Measurements from ENCODE around the gene PTTG1IP2. TPM values are rescaled to one million over a fixed set of nuclear protein-coding genes. Genes with fewer than 3 reads are reported as not detected.
A peak's percentile ranks its signal among the peaks of the same experiment; 100 is the strongest.

Gene PTTG1IP2
- not detected in 2 replicates for total RNA-seq (2014; rRNA removed; shearing (Covaris generic))

DNA sequence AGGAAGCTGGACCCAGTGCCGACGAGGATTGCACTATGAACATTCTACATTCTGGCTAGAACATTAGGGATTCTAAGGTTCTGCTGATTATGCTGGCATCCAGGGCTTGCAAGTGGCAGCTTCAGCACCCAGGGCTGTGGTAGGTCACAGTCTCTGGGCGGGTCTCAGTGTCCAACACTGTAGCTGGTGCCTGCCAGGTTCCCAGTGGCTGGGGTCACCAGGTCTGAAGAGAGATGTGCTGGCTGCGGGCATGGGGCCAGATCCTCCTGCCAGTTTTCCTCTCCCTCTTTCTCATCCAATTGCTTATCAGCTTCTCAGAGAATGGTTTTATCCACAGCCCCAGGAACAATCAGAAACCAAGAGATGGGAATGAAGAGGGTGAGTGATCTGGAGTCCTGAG lies at the start of gene PTTG1IP2:
TSS of gene PTTG1IP2 (plus strand) at position 86 of the 400 bp plus-strand sequence. CDS start at position 234, 148 bp downstream.
- DNase-seq (ENCODE audit: low read depth): no peak

DNA sequence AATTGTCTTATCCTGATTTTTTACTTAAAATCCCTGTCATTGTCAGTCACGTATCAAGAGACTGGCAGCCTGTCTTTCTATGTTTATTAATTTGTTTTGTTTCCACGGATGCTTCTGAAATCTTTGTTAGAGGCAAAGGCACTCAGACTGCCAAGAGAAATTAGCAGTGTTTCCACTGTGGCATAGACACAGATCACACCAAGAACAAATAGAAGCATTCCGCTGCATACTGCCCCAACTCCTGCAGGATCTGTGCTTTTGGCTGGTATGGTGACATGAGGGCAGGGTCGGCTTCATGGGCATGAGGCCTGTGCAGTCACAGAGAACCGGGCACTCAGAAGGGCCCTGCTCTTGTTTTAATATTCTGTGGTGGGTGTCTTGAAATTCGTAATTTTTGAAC lies 47.8 kb upstream of the PTTG1IP2 start:
- no peak for DNase-seq (ENCODE audit: low read depth)

GRCh38 chr7:90424720-90425119 lies 44.7 kb upstream of the PTTG1IP2 start:
- no peak for DNase-seq (ENCODE audit: low read depth)

- DNase-seq (ENCODE audit: low read depth): no peak
Measured at GRCh38 chr7:90425376-90425775, 44.1 kb upstream of the PTTG1IP2 start.

- peak; percentile 3 for DNase-seq (ENCODE audit: low read depth)
Measured at GRCh38 chr7:90430614-90431460, 38.6 kb upstream of the PTTG1IP2 start.

DNA sequence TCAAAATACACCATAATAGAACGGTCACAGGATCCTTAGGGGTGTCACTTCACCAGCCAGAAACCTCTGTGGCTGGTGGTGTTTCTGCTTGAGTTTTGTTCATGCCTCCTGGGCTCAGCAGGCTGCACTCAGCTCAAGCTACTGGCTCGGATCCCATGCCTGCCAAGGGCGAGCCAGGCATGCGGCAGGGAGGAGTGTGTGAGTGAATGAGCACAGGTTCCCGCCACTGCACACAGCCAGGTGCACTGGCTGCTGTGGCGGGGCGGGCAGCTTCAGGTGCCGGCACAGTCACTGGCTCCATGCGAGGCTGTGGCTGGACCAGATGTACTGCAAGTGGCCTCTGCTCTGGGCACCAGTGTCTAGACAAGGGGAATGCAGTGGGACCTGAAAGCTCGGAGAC lies 36.7 kb upstream of the PTTG1IP2 start:
- no peak for DNase-seq (ENCODE audit: low read depth)

DNA sequence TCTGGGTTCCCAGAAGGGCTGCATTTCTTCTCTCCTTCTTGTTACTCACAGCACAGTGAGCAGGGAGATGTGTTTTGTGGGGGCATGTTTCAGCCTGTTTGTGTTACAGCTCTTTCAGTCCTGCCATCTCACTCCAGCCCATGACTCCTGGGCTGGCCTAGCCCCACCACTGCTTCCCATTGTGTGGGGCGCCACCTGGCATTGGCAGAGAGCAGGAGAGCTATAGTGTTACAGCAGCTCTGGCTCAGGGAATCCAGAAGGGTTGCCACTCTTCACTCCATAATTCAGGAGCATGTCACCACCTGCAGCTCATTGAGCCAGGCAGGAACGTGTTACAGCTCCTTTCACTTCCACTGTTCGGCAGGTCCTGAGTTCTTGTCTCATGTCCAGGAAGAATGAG lies 36.2 kb upstream of the PTTG1IP2 start:
- DNase-seq (ENCODE audit: low read depth): no peak

- DNase-seq (ENCODE audit: low read depth): no peak
Measured at GRCh38 chr7:90445633-90446032, 23.8 kb upstream of the PTTG1IP2 start.

DNA sequence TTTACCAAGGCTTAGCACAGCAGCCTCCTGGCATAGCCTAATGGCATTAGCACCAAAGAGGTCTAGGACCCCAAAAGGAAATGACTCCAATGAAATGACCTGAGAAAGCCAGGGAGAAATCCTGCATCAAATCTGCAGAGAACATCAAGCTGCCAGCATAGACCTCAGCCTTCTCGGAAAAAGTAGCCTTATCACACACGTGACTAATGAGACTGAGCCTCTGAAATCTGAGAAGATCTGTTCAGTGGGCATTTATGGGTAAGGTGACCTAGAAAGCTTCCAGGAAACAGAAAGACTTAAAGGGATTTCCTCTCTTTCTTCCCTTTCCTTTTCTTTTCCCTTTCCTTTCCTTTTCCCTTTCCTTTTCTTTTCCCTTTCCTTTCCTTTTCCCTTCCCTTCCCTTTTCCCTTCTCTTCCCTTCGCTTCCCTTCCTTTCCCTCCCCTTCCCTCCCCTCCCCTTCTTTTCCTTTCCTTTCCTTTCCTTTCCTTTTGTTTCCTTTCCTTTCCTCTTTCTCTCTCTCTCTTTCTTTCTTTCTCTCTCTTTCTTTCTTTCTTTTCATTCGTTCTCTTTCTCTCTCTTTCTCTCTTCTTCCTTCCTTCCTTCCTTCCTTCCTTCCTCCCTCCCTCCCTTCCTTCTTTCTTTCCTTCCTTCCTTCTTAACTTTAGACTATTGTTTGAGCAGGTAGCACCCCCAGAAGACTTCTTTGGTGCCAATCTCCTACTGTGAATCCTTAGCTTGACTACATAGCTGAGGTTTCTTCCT lies 23.1 kb upstream of the PTTG1IP2 start:
- DNase-seq (ENCODE audit: low read depth): no peak

DNA sequence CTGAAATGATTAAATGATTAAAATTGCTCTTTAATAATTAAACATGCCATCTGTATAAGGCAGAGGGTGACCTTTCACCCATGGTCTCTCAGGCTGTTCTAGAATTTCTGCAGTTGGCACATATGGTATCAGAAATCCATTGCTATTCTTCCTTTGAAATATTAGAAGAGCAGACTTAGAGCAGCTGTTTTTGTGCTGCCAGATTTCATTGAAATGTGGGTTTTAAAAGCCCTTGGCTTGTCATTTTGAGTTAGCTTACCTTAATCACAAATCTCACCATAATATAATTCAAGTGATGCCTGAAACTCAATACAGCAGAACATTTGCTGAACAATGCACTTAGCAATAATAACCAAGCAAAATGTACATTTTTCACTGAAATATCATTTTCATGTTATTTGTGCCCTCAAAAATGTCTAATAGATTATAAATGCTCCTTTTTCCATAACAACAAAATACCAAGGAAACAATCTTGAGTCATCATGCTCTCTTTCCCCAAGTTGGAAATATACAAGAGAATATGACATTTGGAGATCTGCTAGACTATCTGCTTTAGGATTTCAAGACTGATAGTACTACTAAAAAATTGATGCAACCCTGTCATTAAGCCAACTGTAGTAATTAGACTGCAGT lies 16.1 kb upstream of the PTTG1IP2 start:
- no peak for DNase-seq (ENCODE audit: low read depth)

DNA sequence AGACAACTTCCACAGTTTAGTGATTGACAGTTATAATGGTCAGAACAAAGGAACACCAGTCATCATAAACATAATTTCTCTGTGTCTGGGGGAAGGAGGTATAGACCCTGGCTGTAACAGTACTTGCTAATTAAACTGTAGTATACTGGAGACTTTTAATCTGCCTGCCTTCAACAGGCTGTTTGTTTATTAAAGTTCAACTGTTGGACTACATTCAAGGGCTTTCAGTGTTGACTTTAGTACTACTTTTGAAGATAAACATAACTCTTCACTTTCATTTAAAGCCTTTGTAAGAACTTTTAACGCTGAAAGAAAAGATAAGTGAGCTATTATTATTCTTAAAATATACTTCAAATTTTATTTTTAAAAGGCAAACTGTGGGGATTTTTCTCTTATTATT lies 15.5 kb upstream of the PTTG1IP2 start:
- DNase-seq (ENCODE audit: low read depth): no peak

DNA sequence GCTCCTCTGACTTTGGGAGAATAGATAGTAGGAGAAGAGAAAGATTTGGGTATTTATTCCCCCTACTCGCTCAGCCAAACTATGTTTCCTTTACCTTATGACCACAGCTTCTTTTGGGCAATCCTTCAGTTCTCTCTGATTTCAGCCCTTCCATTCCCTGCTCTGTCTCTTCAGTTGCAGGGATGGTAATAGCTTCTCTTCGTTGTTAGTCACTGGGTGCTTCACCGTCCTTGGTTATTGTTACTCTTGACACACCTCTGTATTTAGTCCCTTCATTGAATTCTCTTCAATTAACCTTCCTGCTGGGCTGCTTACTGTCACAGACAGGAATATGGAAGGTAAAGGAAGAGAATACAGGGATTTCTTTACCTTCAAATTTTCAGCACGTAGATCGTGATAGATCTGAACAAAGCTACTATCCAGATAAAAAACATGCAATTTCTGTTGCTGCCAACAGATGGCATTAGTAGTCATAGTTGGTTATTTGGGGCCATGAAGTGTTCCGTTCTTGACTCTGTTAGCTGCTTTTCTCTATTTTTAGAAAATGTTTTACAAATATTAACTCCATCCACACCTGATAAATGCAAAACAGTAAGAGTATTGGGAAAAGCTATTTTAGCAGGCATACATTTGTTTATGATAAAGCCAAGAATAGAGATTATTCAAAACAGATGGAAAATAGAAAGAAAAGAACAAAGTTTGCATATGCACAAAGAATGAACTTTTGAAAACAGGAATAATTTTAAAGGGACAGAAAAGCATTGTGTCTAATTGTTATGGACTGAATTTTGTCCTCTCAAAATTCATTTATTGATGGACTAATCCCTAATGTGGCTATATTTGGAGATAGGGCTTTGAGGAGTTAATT lies 14.0 kb upstream of the PTTG1IP2 start:
- DNase-seq (ENCODE audit: low read depth): peak; percentile 54

GRCh38 chr7:90458104-90458503 lies 11.3 kb upstream of the PTTG1IP2 start:
- DNase-seq (ENCODE audit: low read depth): no peak

GRCh38 chr7:90459888-90460287 lies 9.6 kb upstream of the PTTG1IP2 start:
- DNase-seq (ENCODE audit: low read depth): peak; percentile 24

DNA sequence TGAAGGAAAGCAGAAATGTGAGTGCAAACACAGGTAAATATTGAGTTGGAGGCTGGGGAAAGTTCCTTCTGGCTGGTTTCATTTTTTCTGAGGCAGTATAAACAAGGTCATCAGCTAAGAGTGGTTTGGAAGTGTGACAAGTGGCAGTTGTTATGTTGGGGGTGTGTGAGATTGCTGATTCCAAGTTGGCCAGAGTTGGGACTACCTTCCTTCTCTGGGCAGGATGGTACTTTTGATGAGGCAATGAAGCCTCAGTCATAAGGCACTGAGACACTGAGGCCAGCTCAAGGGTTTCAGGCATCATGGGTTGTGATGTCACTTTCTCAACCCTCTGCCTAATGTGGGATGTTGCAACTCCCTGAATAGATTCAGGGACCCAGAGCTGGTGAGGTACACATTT lies 8.2 kb upstream of the PTTG1IP2 start:
- DNase-seq (ENCODE audit: low read depth): no peak

- peak; percentile 65 for DNase-seq (ENCODE audit: low read depth)
Measured at GRCh38 chr7:90463151-90463628, 6.2 kb upstream of the PTTG1IP2 start.

DNA sequence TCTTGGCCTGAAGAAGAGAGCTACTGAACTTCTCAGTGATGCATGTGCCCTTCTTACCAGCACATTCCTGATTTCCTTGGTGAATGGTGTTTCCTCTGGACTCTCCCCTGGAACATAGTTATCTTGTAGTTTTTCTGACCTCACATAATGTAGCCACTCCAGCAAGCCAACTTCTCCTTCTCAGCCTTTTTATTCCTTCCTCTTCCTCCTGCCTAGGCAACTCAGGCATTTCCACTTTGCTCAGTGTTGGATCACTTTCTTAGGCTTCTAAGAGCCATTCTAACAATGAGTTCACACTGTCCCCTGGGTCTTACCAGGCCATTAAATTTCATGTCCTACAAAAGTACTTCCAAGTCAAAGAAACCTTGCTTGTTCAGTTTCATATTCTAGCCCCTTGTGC lies 3.6 kb upstream of the PTTG1IP2 start:
- DNase-seq (ENCODE audit: low read depth): no peak

DNA sequence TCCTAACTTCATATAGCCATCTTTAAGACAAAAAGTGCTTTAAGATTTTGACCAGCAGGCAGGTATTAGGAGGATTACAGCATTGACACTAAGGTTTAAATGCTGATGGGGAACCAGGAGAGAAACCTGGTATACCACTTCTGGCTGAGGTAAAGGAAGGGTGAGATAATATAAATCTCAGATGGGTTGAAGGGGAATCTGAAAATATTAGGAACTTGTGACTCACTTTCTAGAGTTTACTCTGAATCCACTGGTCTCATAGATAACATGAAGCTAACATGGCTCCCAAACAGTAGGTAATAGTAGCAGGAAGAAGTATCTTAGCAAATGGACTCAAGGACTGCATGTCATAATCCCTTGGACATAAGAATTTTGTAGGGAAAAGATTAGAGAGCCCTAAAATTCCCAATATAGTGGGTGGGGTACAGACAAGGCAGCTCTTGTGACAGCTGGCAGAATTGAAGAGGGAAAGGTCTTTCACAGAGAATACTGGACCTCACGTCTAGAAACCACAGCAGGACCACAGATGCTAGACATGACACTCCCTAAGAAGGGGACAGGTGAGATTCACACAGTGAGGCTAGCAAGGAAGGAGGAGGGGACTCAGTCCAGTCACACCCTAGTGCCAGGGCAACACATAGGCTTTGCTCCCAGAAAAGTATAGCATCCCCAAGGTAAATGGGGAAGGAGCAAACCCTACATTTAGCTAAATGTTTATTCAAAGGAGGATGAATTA lies 3.5 kb downstream of the PTTG1IP2 start:
- DNase-seq (ENCODE audit: low read depth): no peak

- DNase-seq (ENCODE audit: low read depth): no peak
Measured at GRCh38 chr7:90473814-90474213, 4.4 kb downstream of the PTTG1IP2 start.

All from RPMI7951 (cell line).